GM23248 (cell line): ENCODE results near the gene LCN6.

Experiments
- EZH2 ChIP-seq: fragments of 200-600 bp; sonication (generic); IDR thresholded peaks from 2 replicates; pipeline ENCODE4 v1.6.1; 2018; ENCODE audit warnings: antibody characterized with exemption, mild to moderate bottlenecking; ENCODE audit not compliant: insufficient read depth, poor library complexity, severe bottlenecking
- EZH2phosphoT487 ChIP-seq: fragments of 200-600 bp; sonication (generic); IDR thresholded peaks from 2 replicates; pipeline ENCODE4 v1.6.1; 2018; ENCODE audit warnings: antibody characterized with exemption, moderate library complexity, mild to moderate bottlenecking, low read depth; ENCODE audit not compliant: insufficient read depth

DNA sequence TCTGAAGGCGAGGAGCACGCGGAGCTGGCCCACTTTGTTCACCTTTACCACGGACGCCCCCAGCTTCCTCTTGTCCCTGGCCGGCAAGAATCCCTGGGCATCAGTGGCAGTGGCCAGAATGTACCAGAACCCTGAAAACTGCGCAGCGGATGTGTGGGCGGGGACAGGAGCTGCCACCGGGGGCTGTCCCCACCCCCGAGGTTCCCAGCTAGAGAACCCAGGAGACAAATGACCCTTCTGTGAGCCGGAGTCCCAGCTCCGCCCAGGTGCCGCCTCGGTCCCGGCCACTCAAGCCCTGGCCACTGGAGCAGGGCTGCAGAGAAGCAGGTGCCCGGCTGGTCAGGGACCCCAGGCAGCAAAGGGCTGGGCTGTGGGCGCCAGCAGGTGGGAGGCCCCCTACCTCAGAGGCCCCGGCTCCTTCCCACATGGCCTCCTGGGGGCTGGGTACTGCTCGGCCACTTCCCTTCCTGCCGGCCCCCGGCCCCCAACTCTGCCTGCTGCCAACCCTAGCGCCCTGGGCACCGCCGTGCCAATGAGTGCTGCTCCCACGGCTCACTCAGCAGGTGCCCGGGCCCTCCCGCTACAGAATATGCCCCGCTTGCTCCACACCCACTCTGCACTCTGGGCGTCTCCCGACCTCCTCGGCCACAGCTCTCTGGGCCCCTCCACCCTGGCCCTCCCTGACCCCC, 6.3 kb downstream of the LCN6 start:
- TF ChIP-seq EZH2 (no peak), EZH2phosphoT487 (no peak)
